Osteocyte (in vitro differentiated cells): ENCODE data around the gene TIGD3. TPM values are rescaled to one million over a fixed set of nuclear protein-coding genes. Genes with fewer than 3 reads are reported as not detected.
A peak's percentile ranks its signal among the peaks of the same experiment; 100 is the strongest.

ENCODE experiments used
- DNase-seq: peaks from one replicate; pipeline ENCODE4 v3.0.0; 2021; ENCODE audit warnings: mixed read lengths; ENCODE audit not compliant: unreplicated experiment; ENCODE audit errors: extremely low spot score
- H3K27ac Mint-ChIP-seq: one replicate; pipeline ENCODE4 v1.8.0; 2021; ENCODE audit warnings: mild to moderate bottlenecking, mixed read lengths; ENCODE audit not compliant: unreplicated experiment
- H3K27me3 Mint-ChIP-seq: one replicate; pipeline ENCODE4 v1.8.0; 2021; ENCODE audit warnings: mixed read lengths; ENCODE audit not compliant: unreplicated experiment
- H3K36me3 Mint-ChIP-seq: one replicate; pipeline ENCODE4 v1.8.0; 2021; ENCODE audit warnings: mixed read lengths; ENCODE audit not compliant: unreplicated experiment
- H3K4me1 Mint-ChIP-seq: one replicate; pipeline ENCODE4 v1.8.0; 2021; ENCODE audit warnings: mixed read lengths; ENCODE audit not compliant: unreplicated experiment
- H3K4me3 Mint-ChIP-seq: one replicate; pipeline ENCODE4 v1.8.0; 2021; ENCODE audit warnings: mild to moderate bottlenecking, moderate library complexity, mixed read lengths; ENCODE audit not compliant: unreplicated experiment
- H3K9me3 Mint-ChIP-seq: one replicate; pipeline ENCODE4 v1.8.0; 2021; ENCODE audit warnings: mixed read lengths; ENCODE audit not compliant: unreplicated experiment
- total RNA-seq: library from RNA; stranded (reverse); gene quantifications from 2 replicates; pipeline ENCODE4 v1.2.1, GENCODE V29; 2021
- TF ChIP-seq, protein P1 (sequence below): fragments of 200-600 bp; sonication (generic); IDR thresholded peaks from 2 replicates; pipeline ENCODE4 v1.5.0; 2021; ENCODE audit warnings: antibody characterized with exemption, mild to moderate bottlenecking, moderate library complexity

The TIGD3 gene
- total RNA-seq, 1 donor from 2014 or later, result 0.16 TPM

DNA sequence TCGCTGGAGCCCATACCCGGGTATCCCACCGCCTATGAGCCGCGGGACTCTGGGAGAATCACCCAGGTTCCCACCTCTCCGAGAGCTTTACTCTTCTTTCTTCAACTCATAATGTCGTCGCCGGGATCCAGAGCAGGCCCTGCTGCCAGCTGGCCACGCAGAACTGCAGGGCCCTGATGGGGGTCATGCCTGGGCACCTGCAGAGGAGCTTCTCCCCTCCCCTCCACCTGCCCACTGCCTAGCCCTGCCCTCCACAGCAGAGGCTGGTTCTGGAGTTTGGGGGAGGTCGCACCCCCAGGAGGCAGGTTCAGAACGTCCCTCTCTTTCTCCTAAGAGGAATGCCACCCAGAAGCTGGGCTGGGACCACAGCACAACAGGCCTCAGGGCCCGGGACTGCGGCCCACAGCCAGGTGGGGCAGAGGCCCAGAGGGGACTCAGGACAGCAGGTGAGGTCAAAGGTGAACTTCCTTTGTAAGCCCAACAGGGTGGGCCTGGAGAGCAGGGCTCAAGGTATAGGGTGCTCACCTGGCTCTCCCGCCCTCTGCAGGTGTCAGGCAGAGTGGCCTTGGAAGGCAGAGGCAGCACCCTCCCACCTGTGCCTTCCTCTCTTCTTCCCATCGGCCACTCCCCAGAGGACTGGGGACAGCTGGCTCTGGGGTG, 26.0 kb downstream of the TIGD3 start:
- no peaks in the 10 kb centered on the region for H3K36me3 Mint-ChIP-seq
- no peak overlapping the region for H3K4me3 Mint-ChIP-seq
- no peaks in the 10 kb centered on the region for H3K9me3 Mint-ChIP-seq
- TF ChIP-seq, protein P1, sequence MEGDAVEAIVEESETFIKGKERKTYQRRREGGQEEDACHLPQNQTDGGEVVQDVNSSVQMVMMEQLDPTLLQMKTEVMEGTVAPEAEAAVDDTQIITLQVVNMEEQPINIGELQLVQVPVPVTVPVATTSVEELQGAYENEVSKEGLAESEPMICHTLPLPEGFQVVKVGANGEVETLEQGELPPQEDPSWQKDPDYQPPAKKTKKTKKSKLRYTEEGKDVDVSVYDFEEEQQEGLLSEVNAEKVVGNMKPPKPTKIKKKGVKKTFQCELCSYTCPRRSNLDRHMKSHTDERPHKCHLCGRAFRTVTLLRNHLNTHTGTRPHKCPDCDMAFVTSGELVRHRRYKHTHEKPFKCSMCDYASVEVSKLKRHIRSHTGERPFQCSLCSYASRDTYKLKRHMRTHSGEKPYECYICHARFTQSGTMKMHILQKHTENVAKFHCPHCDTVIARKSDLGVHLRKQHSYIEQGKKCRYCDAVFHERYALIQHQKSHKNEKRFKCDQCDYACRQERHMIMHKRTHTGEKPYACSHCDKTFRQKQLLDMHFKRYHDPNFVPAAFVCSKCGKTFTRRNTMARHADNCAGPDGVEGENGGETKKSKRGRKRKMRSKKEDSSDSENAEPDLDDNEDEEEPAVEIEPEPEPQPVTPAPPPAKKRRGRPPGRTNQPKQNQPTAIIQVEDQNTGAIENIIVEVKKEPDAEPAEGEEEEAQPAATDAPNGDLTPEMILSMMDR, result no peak
- H3K4me1 Mint-ChIP-seq, result peaks cover 40% of the 10 kb centered on the region
- no peaks in the 10 kb centered on the region for H3K27me3 Mint-ChIP-seq
- DNase-seq, result no peak
- no peak overlapping the region for H3K27ac Mint-ChIP-seq

DNA sequence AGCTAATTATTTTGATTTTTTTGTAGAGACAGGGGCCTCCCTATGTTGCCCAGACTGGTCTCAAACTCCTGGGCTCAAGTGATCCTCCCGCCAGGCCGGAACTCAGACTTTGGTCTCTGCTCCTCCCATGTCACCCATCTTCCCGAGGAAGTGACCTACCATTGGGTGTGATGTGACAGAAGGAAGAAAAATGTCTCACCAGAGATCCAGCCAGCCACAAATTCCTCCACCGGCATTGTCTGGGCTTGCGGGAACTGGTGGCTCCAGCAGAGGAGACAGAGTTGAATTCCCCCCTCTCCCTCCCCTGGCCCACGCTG, 27.1 kb downstream of the TIGD3 start:
- Mint-ChIP-seq H3K36me3 (no peaks in the 10 kb centered on the region), H3K27ac (peak overlapping the region; percentile 99), H3K9me3 (no peaks in the 10 kb centered on the region), H3K4me1 (peaks cover 46% of the 10 kb centered on the region), H3K27me3 (no peaks in the 10 kb centered on the region), H3K4me3 (peak overlapping the region; percentile 70)
- TF ChIP-seq, protein P1, result no peak
- no peak for DNase-seq

DNA sequence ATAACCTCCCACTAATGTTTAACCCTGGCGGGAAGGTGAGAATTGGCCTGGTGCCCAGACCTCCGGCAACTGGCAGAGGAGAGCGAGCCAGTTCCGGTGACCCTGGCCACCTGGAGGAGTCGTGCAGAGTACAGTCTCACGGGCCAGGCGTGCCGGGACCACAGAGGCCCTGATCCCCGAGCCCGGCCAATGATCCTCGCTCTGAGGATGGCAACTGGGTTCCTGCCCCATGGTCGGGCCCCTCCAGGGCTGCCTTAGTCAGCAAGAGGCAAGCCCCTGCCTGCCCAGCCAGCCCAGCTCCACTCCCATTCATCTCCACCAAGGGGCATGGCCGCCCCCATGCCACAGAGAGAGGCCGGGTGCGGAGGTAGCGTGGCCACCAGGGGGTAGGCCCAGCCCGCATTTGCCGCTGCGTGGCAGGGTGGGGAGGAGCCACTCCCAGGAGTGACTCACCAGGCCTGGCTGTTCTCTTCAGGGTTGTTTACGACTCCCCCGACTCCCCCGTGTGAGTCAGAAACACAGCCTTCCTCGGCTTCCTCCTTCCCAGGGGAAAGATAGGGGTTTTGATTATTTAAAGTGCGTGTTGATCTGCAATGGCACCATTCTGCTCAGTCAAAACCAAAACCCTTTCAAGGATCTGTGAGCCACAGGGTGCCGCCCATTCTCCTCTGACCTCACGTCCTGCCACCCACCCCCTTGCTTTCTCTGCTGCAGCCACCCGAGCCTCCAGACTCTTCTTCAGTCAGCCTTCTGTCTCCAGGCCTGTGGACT, 27.7 kb downstream of the TIGD3 start, which contains the start of gene SLC25A45:
Gene SLC25A45, minus strand, starts transcription at position 614 of the 771 bp plus-strand sequence. CDS start 695 bp downstream, outside the sequence.
- peak within 1 kb of the TSS; percentile 99 for H3K27ac Mint-ChIP-seq
- TF ChIP-seq, protein P1, result peak; percentile 75
- peak; percentile 97 for DNase-seq

GRCh38 chr11:65382804-65383368, 28.3 kb downstream of the TIGD3 start:
- peak; percentile 96 for DNase-seq
- H3K27ac Mint-ChIP-seq, result peak overlapping the region; percentile 99
- TF ChIP-seq, protein P1, result no peak
- no peaks in the 10 kb centered on the region for H3K9me3 Mint-ChIP-seq
- no peaks in the 10 kb centered on the region for H3K36me3 Mint-ChIP-seq
- H3K27me3 Mint-ChIP-seq, result no peaks in the 10 kb centered on the region
- H3K4me1 Mint-ChIP-seq, result peaks cover 53% of the 10 kb centered on the region
- H3K4me3 Mint-ChIP-seq, result peak overlapping the region; percentile 70

More for the DNA sequence above, 27.7 kb downstream of the TIGD3 start, which contains the start of gene SLC25A45:
- H3K36me3 Mint-ChIP-seq, result no peaks in the 10 kb centered on the region
- H3K4me3 Mint-ChIP-seq, result peak within 1 kb of the TSS; percentile 70
- no peaks in the 10 kb centered on the region for H3K9me3 Mint-ChIP-seq
- no peaks in the 10 kb centered on the region for H3K27me3 Mint-ChIP-seq
- peaks cover 49% of the 10 kb centered on the region for H3K4me1 Mint-ChIP-seq

DNA sequence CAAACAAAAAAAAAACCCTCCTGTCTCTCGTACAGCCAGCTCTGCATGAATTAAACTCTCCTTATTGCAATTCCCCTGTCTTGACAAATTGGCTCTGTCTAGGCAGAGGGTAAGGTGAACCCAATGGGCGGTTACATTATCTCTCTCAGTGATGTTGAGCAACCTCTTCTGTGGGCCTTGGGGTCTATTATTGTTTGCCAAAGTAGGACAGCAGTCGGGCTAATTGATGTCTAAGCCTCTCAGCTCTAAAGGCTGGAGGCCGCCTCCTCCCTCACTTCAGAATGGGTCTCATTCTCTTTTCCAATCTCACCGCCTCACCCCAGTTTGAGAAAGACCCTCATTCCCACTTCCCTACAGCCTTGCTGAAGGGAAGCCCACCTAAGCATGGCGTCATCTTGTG, 29.2 kb downstream of the TIGD3 start:
- TF ChIP-seq, protein P1, result no peak
- Mint-ChIP-seq H3K36me3 (no peaks in the 10 kb centered on the region), H3K9me3 (no peaks in the 10 kb centered on the region), H3K27ac (peak overlapping the region; percentile 99), H3K4me1 (peaks cover 62% of the 10 kb centered on the region), H3K4me3 (peak overlapping the region; percentile 34), H3K27me3 (no peaks in the 10 kb centered on the region)
- no peak for DNase-seq
